GM18498 (cell line): ENCODE results near the gene SETBP1.
A peak's percentile ranks its signal among the peaks of the same experiment; 100 is the strongest.

Experiments used
- ATAC-seq: cut with Tn5 transposase; IDR thresholded peaks from one replicate; pipeline ENCODE4 v1.9.1; 2021; ENCODE audit warnings: mild to moderate bottlenecking, moderate library complexity; ENCODE audit not compliant: unreplicated experiment

The SETBP1 gene

GRCh38 chr18:45100321-45101105, 419.8 kb downstream of the SETBP1 start:
- ATAC-seq: no peak

- ATAC-seq: no peak
Observed at GRCh38 chr18:45102126-45102525, 421.4 kb downstream of the SETBP1 start.

GRCh38 chr18:45102863-45103262, 422.2 kb downstream of the SETBP1 start:
- ATAC-seq: no peak

GRCh38 chr18:45103319-45104048, 422.8 kb downstream of the SETBP1 start:
- ATAC-seq: peak; percentile 46

GRCh38 chr18:45104049-45104395, 423.3 kb downstream of the SETBP1 start:
- peak; percentile 25 for ATAC-seq

- ATAC-seq: peak; percentile 90
Observed at GRCh38 chr18:45106331-45106774, 425.7 kb downstream of the SETBP1 start.

- no peak for ATAC-seq
Observed at GRCh38 chr18:45107425-45107824, 426.7 kb downstream of the SETBP1 start.

- ATAC-seq: no peak
Observed at GRCh38 chr18:45108754-45109153, 428.1 kb downstream of the SETBP1 start.

GRCh38 chr18:45109271-45109670, 428.6 kb downstream of the SETBP1 start:
- ATAC-seq: no peak

- ATAC-seq: no peak
Observed at GRCh38 chr18:45109706-45110105, 429.0 kb downstream of the SETBP1 start.

GRCh38 chr18:45110577-45111501, 430.2 kb downstream of the SETBP1 start:
- no peak for ATAC-seq

GRCh38 chr18:45111502-45111848, 430.8 kb downstream of the SETBP1 start:
- no peak for ATAC-seq

- no peak for ATAC-seq
Observed at GRCh38 chr18:45112682-45113081, 432.0 kb downstream of the SETBP1 start.

- no peak for ATAC-seq
Observed at GRCh38 chr18:45116116-45116515, 435.4 kb downstream of the SETBP1 start.
